H9 (cell line): ENCODE results near the gene PHF1. TPM values are rescaled to one million over a fixed set of nuclear protein-coding genes. Genes with fewer than 3 reads are reported as not detected.

ENCODE experiments used
- DNase-seq: peaks from one replicate; pipeline ENCODE4 v3.0.0-alpha.2; 2017
- H2AFZ ChIP-seq: one replicate; pipeline ENCODE4 v1.6.1; 2013; ENCODE audit warnings: mild to moderate bottlenecking, low read length, control low read depth, moderate library complexity
- H2AK5ac ChIP-seq: 2 replicates; pipeline ENCODE4 v1.6.1; 2013; ENCODE audit warnings: low read length, control low read depth, mixed read lengths; ENCODE audit not compliant: insufficient read length
- H2BK120ac ChIP-seq: one replicate; pipeline ENCODE4 v1.6.1; 2013; ENCODE audit warnings: low read depth, mild to moderate bottlenecking, low read length, control low read depth, inconsistent platforms; ENCODE audit not compliant: poor library complexity, severe bottlenecking
- H2BK12ac ChIP-seq: 2 replicates; pipeline ENCODE4 v1.6.1; 2013; ENCODE audit warnings: low read length, control low read depth, mixed read lengths, low read depth; ENCODE audit not compliant: insufficient read length
- H2BK15ac ChIP-seq: 2 replicates; pipeline ENCODE4 v1.6.1; 2013; ENCODE audit warnings: low read depth, low read length, control low read depth
- H2BK20ac ChIP-seq: one replicate; pipeline ENCODE4 v1.6.1; 2013; ENCODE audit warnings: low read depth, mild to moderate bottlenecking, low read length, control low read depth, inconsistent platforms; ENCODE audit not compliant: poor library complexity, severe bottlenecking
- H2BK5ac ChIP-seq: 2 replicates; pipeline ENCODE4 v1.6.1; 2013; ENCODE audit warnings: low read length, control low read depth, mixed read lengths; ENCODE audit not compliant: insufficient read length
- H3K14ac ChIP-seq: 2 replicates; pipeline ENCODE4 v1.6.1; 2013; ENCODE audit warnings: low read length, control low read depth; ENCODE audit not compliant: insufficient read depth
- H3K18ac ChIP-seq: 2 replicates; pipeline ENCODE4 v1.6.1; 2013; ENCODE audit warnings: low read depth, mild to moderate bottlenecking, mixed read lengths, low read length, control low read depth; ENCODE audit not compliant: insufficient read length
- H3K23ac ChIP-seq: 2 replicates; pipeline ENCODE4 v1.6.1; 2013; ENCODE audit warnings: low read length, control low read depth, mixed read lengths, low read depth; ENCODE audit not compliant: insufficient read length
- H3K23me2 ChIP-seq: 2 replicates; pipeline ENCODE4 v1.6.1; 2013; ENCODE audit warnings: low read depth, mild to moderate bottlenecking, mixed read lengths, low read length, control low read depth; ENCODE audit not compliant: insufficient read length, poor library complexity, severe bottlenecking
- H3K27ac ChIP-seq: 2 replicates; pipeline ENCODE4 v1.5.1; 2013; ENCODE audit warnings: low read length, control low read depth, mixed read lengths, low read depth; ENCODE audit not compliant: insufficient read length
- H3K27me3 ChIP-seq: 2 replicates; pipeline ENCODE4 v1.6.1; 2013; ENCODE audit warnings: low read length, control low read depth, inconsistent platforms; ENCODE audit not compliant: insufficient read depth
- H3K4ac ChIP-seq: 2 replicates; pipeline ENCODE4 v1.6.1; 2013; ENCODE audit warnings: low read depth, mild to moderate bottlenecking, control low read depth, inconsistent platforms, low read length, moderate library complexity
- H3K4me1 ChIP-seq: 2 replicates; pipeline ENCODE4 v1.6.1; 2013; ENCODE audit warnings: low read length, control low read depth, inconsistent platforms; ENCODE audit not compliant: insufficient read depth
- H3K4me2 ChIP-seq: 2 replicates; pipeline ENCODE4 v1.6.1; 2013; ENCODE audit warnings: low read length, control low read depth, mixed read lengths; ENCODE audit not compliant: insufficient read length, insufficient read depth
- H3K56ac ChIP-seq: 2 replicates; pipeline ENCODE4 v1.6.1; 2013; ENCODE audit warnings: low read depth, mild to moderate bottlenecking, mixed read lengths, low read length, control low read depth; ENCODE audit not compliant: insufficient read length
- H3K79me1 ChIP-seq: 2 replicates; pipeline ENCODE4 v1.6.1; 2013; ENCODE audit warnings: low read depth, mild to moderate bottlenecking, moderate library complexity, low read length, control low read depth, inconsistent platforms; ENCODE audit not compliant: insufficient read depth, poor library complexity, severe bottlenecking
- H3K79me2 ChIP-seq: 2 replicates; pipeline ENCODE4 v1.6.1; 2013; ENCODE audit warnings: low read length, control low read depth, inconsistent platforms; ENCODE audit not compliant: insufficient read depth
- H3K9ac ChIP-seq: 2 replicates; pipeline ENCODE4 v1.6.1; 2013; ENCODE audit warnings: low read length, control low read depth, mixed read lengths; ENCODE audit not compliant: insufficient read length; ENCODE audit errors: extremely low read depth
- H3K9me3 ChIP-seq: one replicate; pipeline ENCODE4 v1.6.1; 2013; ENCODE audit warnings: low read depth, low read length, inconsistent platforms; ENCODE audit not compliant: control insufficient read depth
- H3T11ph ChIP-seq: one replicate; pipeline ENCODE4 v1.6.1; 2013; ENCODE audit warnings: mild to moderate bottlenecking, low read length, control low read depth, inconsistent platforms
- H4K20me1 ChIP-seq: one replicate; pipeline ENCODE4 v1.6.1; 2013; ENCODE audit not compliant: control insufficient read depth, insufficient read length, insufficient read depth
- H4K5ac ChIP-seq: 2 replicates; pipeline ENCODE4 v1.6.1; 2013; ENCODE audit warnings: low read depth, mild to moderate bottlenecking, mixed read lengths, low read length, control low read depth; ENCODE audit not compliant: insufficient read length
- H4K8ac ChIP-seq: replicated peaks from 2 replicates; pipeline ENCODE4 v1.6.1; 2013; ENCODE audit warnings: low read length, control low read depth, mixed read lengths, low read depth; ENCODE audit not compliant: insufficient read length
- H4K91ac ChIP-seq: 2 replicates; pipeline ENCODE4 v1.6.1; 2013; ENCODE audit warnings: low read depth, mild to moderate bottlenecking, moderate library complexity, mixed read lengths, low read length, control low read depth; ENCODE audit not compliant: insufficient read length
- H3K27ac Mint-ChIP-seq, 3 experiments: 2 replicates in 2 of 3; 3 replicates in 1 of 3; pipeline ENCODE4 v1.8.0; 2020 to 2021; ENCODE audit warnings: mixed read lengths in 3 of 3, mild to moderate bottlenecking in 1 of 3, moderate library complexity in 1 of 3
- H3K27me3 Mint-ChIP-seq: 2 replicates; pipeline ENCODE4 v1.8.0; 2021; ENCODE audit warnings: low read depth, mild to moderate bottlenecking, moderate library complexity, mixed read lengths
- H3K36me3 Mint-ChIP-seq, 3 experiments: 2 replicates in 2 of 3; 3 replicates in 1 of 3; pipeline ENCODE4 v1.8.0; 2020 to 2021; ENCODE audit warnings: low read depth in 3 of 3, mixed read lengths in 3 of 3; ENCODE audit not compliant: insufficient read depth in 1 of 3
- H3K4me1 Mint-ChIP-seq, 2 experiments: 2 replicates each; pipeline ENCODE4 v1.8.0; 2020; ENCODE audit warnings: mixed read lengths in 2 of 2
- H3K4me3 Mint-ChIP-seq, 2 experiments: 2 replicates in 1 of 2; 3 replicates in 1 of 2; pipeline ENCODE4 v1.8.0; 2020 to 2021; ENCODE audit warnings: mild to moderate bottlenecking in 2 of 2, mixed read lengths in 2 of 2, moderate library complexity in 1 of 2
- H3K9me3 Mint-ChIP-seq, 2 experiments: 2 replicates in 1 of 2; 3 replicates in 1 of 2; pipeline ENCODE4 v1.8.0; 2020; ENCODE audit warnings: mild to moderate bottlenecking in 2 of 2, mixed read lengths in 2 of 2, moderate library complexity in 1 of 2
- WGBS: extraction: QIAGEN DNeasy Blood & Tissue Kit; methylation state at CpG from one replicate; pipeline ENCODE4 v1.1.7; 2013; ENCODE audit warnings: missing lambda C conversion rate, low lambda C conversion rate, mixed read lengths; ENCODE audit not compliant: insufficient read length; ENCODE audit errors: extremely low coverage; 5-methylcytosine and 5-hydroxymethylcytosine counted together
- total RNA-seq: library from RNA; stranded (reverse); gene quantifications from 2 replicates; pipeline ENCODE4 v1.2.1, GENCODE V29; 2021
- TF ChIP-seq, protein P1 (sequence below): fragments of 200-600 bp; sonication (generic); conservative IDR thresholded peaks from 3 replicates; pipeline ENCODE4 v1.8.0; 2021; ENCODE audit warnings: antibody characterized with exemption, mild to moderate bottlenecking

PHF1 gene
- total RNA-seq, 1 experiment from 2014 or later = 56.8 TPM

DNA sequence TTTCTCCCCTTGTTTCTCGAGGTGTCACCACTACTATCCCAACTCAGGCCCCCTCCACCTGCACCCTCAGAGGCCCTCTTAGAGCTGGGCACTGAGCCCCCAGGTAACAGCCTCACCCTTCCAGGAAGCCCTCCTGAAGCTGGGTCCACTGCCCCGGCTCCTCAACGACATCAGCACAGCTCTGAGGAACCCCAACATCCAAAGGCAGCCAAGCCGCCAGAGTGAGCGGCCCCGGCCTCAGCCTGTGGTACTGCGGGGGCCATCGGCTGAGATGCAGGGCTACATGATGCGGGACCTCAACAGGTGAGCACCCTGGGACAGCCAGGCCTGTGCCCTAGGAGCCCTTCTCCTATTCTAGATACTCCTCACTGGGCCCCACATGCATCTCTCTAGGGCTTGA, 30.6 kb downstream of the PHF1 start:
- no peak for DNase-seq
- H3K4ac ChIP-seq = no peak overlapping the region
- H2BK15ac ChIP-seq = no peak overlapping the region
- H2BK5ac ChIP-seq = no peak overlapping the region
- no CpG with 5 or more reads among the region's 9 CpGs for WGBS
- H3K9ac ChIP-seq = no peak overlapping the region
- H3K18ac ChIP-seq = no peak overlapping the region
- H3K23ac ChIP-seq = no peak overlapping the region
- Mint-ChIP-seq H3K4me3 (no peak overlapping the region), H3K27me3 (no peaks in the 10 kb centered on the region), H3K36me3 (peaks cover 72 to 95% (median 92%) of the 10 kb centered on the region in 3 experiments), H3K27ac (0 out of 7 replicates have a peak overlapping the region, but pooled peaks of 1 of the 3 experiments have one; percentile 9), H3K4me1 (peaks cover 0 to 3% of the 10 kb centered on the region in 2 experiments; a peak in 1 of 4 replicates), H3K9me3 (no peaks in the 10 kb centered on the region)
- H3K27me3 ChIP-seq = no peaks in the 10 kb centered on the region
- H4K8ac ChIP-seq = no peak overlapping the region
- H3K14ac ChIP-seq = no peak overlapping the region
- H2BK120ac ChIP-seq = no peak overlapping the region
- H3K79me1 ChIP-seq = no peaks in the 10 kb centered on the region
- no peak overlapping the region for H4K5ac ChIP-seq
- no peak overlapping the region for H2BK20ac ChIP-seq
- no peak overlapping the region for H2AFZ ChIP-seq
- H4K91ac ChIP-seq = no peak overlapping the region
- H3K79me2 ChIP-seq = no peaks in the 10 kb centered on the region
- no peak overlapping the region for H2BK12ac ChIP-seq
- no peak overlapping the region for H2AK5ac ChIP-seq
- H3K27ac ChIP-seq = no peak overlapping the region
- TF ChIP-seq, protein P1, sequence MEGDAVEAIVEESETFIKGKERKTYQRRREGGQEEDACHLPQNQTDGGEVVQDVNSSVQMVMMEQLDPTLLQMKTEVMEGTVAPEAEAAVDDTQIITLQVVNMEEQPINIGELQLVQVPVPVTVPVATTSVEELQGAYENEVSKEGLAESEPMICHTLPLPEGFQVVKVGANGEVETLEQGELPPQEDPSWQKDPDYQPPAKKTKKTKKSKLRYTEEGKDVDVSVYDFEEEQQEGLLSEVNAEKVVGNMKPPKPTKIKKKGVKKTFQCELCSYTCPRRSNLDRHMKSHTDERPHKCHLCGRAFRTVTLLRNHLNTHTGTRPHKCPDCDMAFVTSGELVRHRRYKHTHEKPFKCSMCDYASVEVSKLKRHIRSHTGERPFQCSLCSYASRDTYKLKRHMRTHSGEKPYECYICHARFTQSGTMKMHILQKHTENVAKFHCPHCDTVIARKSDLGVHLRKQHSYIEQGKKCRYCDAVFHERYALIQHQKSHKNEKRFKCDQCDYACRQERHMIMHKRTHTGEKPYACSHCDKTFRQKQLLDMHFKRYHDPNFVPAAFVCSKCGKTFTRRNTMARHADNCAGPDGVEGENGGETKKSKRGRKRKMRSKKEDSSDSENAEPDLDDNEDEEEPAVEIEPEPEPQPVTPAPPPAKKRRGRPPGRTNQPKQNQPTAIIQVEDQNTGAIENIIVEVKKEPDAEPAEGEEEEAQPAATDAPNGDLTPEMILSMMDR = no peak
- no peak overlapping the region for H3T11ph ChIP-seq
- no peaks in the 10 kb centered on the region for H3K23me2 ChIP-seq
- no peaks in the 10 kb centered on the region for H3K9me3 ChIP-seq
- no peaks in the 10 kb centered on the region for H4K20me1 ChIP-seq
- H3K56ac ChIP-seq = no peak overlapping the region
- H3K4me2 ChIP-seq = no peak overlapping the region
- no peaks in the 10 kb centered on the region for H3K4me1 ChIP-seq
